ENCODE measurements around the gene CD44. TPM values are rescaled to one million over a fixed set of nuclear protein-coding genes. Genes with fewer than 3 reads are reported as not detected.

The CD44 gene
- total and polyA plus RNA-seq, 2 donors (not counting 1 experiment from before 2014, with no cell fraction given) = 660 to 980 TPM

- no peaks in the 10 kb centered on the region for H4K20me1 ChIP-seq (ENCODE audit: control insufficient read depth, extremely low read depth, insufficient read depth, low read length)
- H3K27ac ChIP-seq (ENCODE audit: insufficient read depth, low read length) = peak overlapping the region; percentile 91
- H3K4me3 ChIP-seq (replicated peaks in 1 of 4; ENCODE audit: control extremely low read depth in 1 of 4, insufficient read depth in 1 of 4, low read depth in 3 of 4, low read length in 4 of 4) = peak overlapping the region; percentile 5 to 99 (median 53)
- TF ChIP-seq CTCF (conservative IDR thresholded peaks at IDR 0.05 in 1 of 2, IDR thresholded peaks at IDR 0.05 in 1 of 2; ENCODE audit: low read depth in 1 of 2, low read length in 2 of 2) (peak in 1 of 2 donors; percentile 31), EZH2 (IDR thresholded peaks at IDR 0.05; ENCODE audit: low read length, missing control alignments) (no peak)
- DNase-seq (ENCODE audit: low read depth in 2 of 2) = peak; percentile 44 to 91
- H3K9ac ChIP-seq (ENCODE audit: insufficient read depth, low read length) = no peak overlapping the region
- no peaks in the 10 kb centered on the region for H3K27me3 ChIP-seq (ENCODE audit: control insufficient read depth, insufficient read depth, low read length)
- H3K4me1 ChIP-seq (ENCODE audit: control insufficient read depth, extremely low read depth, insufficient read depth, low read length) = peaks cover 37% of the 10 kb centered on the region
- peaks cover 14% of the 10 kb centered on the region for H3K36me3 ChIP-seq (ENCODE audit: control insufficient read depth, insufficient read depth, low read length)
- peaks cover 93% of the 10 kb centered on the region for H3K79me2 ChIP-seq (ENCODE audit: control insufficient read depth, insufficient read depth, low read length)
- H3K4me2 ChIP-seq (ENCODE audit: extremely low read depth, insufficient read depth, low read length) = peak overlapping the region; percentile 53
- no peaks in the 10 kb centered on the region for H3K9me3 ChIP-seq (ENCODE audit: control insufficient read depth, insufficient read depth, low read depth, low read length)
- no peak overlapping the region for H2AFZ ChIP-seq (ENCODE audit: low read length)
Measured at GRCh38 chr11:35142481-35143075, 3.6 kb downstream of the CD44 start.

GRCh38 chr11:35143297-35144135 is 4.5 kb downstream of the CD44 start:
- H3K27ac ChIP-seq (ENCODE audit: insufficient read depth, low read length) = peak overlapping the region; percentile 91
- H3K9ac ChIP-seq (ENCODE audit: insufficient read depth, low read length) = peak overlapping the region; percentile 20
- TF ChIP-seq EZH2 (IDR thresholded peaks at IDR 0.05; ENCODE audit: low read length, missing control alignments) (no peak), CTCF (conservative IDR thresholded peaks at IDR 0.05 in 1 of 2, IDR thresholded peaks at IDR 0.05 in 1 of 2; ENCODE audit: low read depth in 1 of 2, low read length in 2 of 2) (no peak)
- H4K20me1 ChIP-seq (ENCODE audit: control insufficient read depth, extremely low read depth, insufficient read depth, low read length) = no peaks in the 10 kb centered on the region
- peak overlapping the region; percentile 53 for H3K4me2 ChIP-seq (ENCODE audit: extremely low read depth, insufficient read depth, low read length)
- H2AFZ ChIP-seq (ENCODE audit: low read length) = no peak overlapping the region
- peaks cover 17% of the 10 kb centered on the region for H3K36me3 ChIP-seq (ENCODE audit: control insufficient read depth, insufficient read depth, low read length)
- H3K79me2 ChIP-seq (ENCODE audit: control insufficient read depth, insufficient read depth, low read length) = peaks cover 98% of the 10 kb centered on the region
- H3K4me1 ChIP-seq (ENCODE audit: control insufficient read depth, extremely low read depth, insufficient read depth, low read length) = peaks cover 34% of the 10 kb centered on the region
- DNase-seq (ENCODE audit: low read depth in 2 of 2) = no peak
- peak overlapping the region; percentile 16 to 99 (median 53) for H3K4me3 ChIP-seq (replicated peaks in 1 of 4; ENCODE audit: control extremely low read depth in 1 of 4, insufficient read depth in 1 of 4, low read depth in 3 of 4, low read length in 4 of 4)
- H3K9me3 ChIP-seq (ENCODE audit: control insufficient read depth, insufficient read depth, low read depth, low read length) = no peaks in the 10 kb centered on the region
- H3K27me3 ChIP-seq (ENCODE audit: control insufficient read depth, insufficient read depth, low read length) = no peaks in the 10 kb centered on the region

GRCh38 chr11:35144136-35144741 is 5.3 kb downstream of the CD44 start:
- TF ChIP-seq CTCF (conservative IDR thresholded peaks at IDR 0.05 in 1 of 2, IDR thresholded peaks at IDR 0.05 in 1 of 2; ENCODE audit: low read depth in 1 of 2, low read length in 2 of 2) (peak in 1 of 2 donors; percentile 3), EZH2 (IDR thresholded peaks at IDR 0.05; ENCODE audit: low read length, missing control alignments) (no peak)
- Histone ChIP-seq H3K9me3 (ENCODE audit: control insufficient read depth, insufficient read depth, low read depth, low read length) (no peaks in the 10 kb centered on the region), H3K27ac (ENCODE audit: insufficient read depth, low read length) (peak overlapping the region; percentile 91), H3K4me2 (ENCODE audit: extremely low read depth, insufficient read depth, low read length) (peak overlapping the region; percentile 53), H3K36me3 (ENCODE audit: control insufficient read depth, insufficient read depth, low read length) (peaks cover 17% of the 10 kb centered on the region), H3K4me1 (ENCODE audit: control insufficient read depth, extremely low read depth, insufficient read depth, low read length) (peaks cover 34% of the 10 kb centered on the region), H3K9ac (ENCODE audit: insufficient read depth, low read length) (peak overlapping the region; percentile 20), H3K27me3 (ENCODE audit: control insufficient read depth, insufficient read depth, low read length) (no peaks in the 10 kb centered on the region), H4K20me1 (ENCODE audit: control insufficient read depth, extremely low read depth, insufficient read depth, low read length) (no peaks in the 10 kb centered on the region), H3K4me3 (replicated peaks in 1 of 4; ENCODE audit: control extremely low read depth in 1 of 4, insufficient read depth in 1 of 4, low read depth in 3 of 4, low read length in 4 of 4) (peak overlapping the region; percentile 16 to 99 (median 53)), H3K79me2 (ENCODE audit: control insufficient read depth, insufficient read depth, low read length) (peaks cover 98% of the 10 kb centered on the region), H2AFZ (ENCODE audit: low read length) (no peak overlapping the region)
- DNase-seq (ENCODE audit: low read depth in 2 of 2) = peak; percentile 73 to 88
